ENCODE measurements around the gene TMEM178B.

Gene TMEM178B

DNA sequence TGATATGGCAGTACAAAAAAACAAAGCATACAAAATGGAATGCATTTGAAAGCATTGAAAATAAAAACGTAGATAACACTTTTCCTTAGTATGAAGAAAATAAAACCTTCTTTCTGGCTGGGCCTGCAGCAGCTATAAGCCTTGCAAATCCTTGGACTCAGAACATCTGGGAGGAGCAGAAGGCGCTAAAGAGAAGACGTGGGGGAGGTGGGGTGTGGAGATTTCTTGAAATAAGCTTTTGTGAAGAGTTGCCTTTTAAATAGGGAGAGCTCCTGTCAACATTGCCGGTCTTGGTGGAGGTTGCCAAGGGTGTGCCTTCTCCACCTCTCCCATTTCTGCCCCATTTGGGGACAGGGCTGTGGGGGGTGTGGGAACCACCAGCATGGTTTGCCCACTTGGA, 128.7 kb downstream of the TMEM178B start:
- TF ChIP-seq, protein P1, sequence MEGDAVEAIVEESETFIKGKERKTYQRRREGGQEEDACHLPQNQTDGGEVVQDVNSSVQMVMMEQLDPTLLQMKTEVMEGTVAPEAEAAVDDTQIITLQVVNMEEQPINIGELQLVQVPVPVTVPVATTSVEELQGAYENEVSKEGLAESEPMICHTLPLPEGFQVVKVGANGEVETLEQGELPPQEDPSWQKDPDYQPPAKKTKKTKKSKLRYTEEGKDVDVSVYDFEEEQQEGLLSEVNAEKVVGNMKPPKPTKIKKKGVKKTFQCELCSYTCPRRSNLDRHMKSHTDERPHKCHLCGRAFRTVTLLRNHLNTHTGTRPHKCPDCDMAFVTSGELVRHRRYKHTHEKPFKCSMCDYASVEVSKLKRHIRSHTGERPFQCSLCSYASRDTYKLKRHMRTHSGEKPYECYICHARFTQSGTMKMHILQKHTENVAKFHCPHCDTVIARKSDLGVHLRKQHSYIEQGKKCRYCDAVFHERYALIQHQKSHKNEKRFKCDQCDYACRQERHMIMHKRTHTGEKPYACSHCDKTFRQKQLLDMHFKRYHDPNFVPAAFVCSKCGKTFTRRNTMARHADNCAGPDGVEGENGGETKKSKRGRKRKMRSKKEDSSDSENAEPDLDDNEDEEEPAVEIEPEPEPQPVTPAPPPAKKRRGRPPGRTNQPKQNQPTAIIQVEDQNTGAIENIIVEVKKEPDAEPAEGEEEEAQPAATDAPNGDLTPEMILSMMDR (IDR thresholded peaks at IDR 0.05; ENCODE audit: borderline replicate concordance, control extremely low read depth, extremely low read depth, insufficient read depth, missing control alignments) = no peak
- in situ Hi-C loops (cut with MboI; ENCODE audit: low sequenced_read_pairs, unreplicated experiment) = loop anchor here (25.0 kb wide), 1 partner anchor 390 kb away; no protein-coding TSS in a partner anchor
- no peak for DNase-seq (ENCODE audit: low spot score)

DNA sequence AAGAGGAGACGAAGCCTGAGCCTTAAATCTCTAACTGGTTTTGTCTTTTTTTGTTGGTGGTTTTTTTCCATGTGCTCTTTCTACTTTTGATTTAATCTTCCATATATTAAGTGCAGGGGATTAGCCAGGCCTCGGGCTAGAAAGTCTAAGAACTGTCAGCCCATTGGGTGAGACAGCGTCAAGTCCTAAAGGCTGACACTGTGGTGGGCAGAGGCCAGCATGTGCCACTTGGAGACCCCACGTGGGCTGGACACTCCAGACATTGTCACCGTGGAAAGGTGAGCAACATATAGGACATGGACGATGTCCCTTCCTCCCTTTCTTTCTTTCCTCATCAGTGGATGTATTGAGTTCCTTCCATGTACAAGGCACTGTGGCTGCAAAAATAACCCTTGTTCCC, 129.3 kb downstream of the TMEM178B start:
- no peak for DNase-seq (ENCODE audit: low spot score)
- in situ Hi-C loops (cut with MboI; ENCODE audit: low sequenced_read_pairs, unreplicated experiment) = loop anchor here (25.0 kb wide), 1 partner anchor 391 kb away; no protein-coding TSS in a partner anchor
- TF ChIP-seq, protein P1 (IDR thresholded peaks at IDR 0.05; ENCODE audit: borderline replicate concordance, control extremely low read depth, extremely low read depth, insufficient read depth, missing control alignments) = no peak

DNA sequence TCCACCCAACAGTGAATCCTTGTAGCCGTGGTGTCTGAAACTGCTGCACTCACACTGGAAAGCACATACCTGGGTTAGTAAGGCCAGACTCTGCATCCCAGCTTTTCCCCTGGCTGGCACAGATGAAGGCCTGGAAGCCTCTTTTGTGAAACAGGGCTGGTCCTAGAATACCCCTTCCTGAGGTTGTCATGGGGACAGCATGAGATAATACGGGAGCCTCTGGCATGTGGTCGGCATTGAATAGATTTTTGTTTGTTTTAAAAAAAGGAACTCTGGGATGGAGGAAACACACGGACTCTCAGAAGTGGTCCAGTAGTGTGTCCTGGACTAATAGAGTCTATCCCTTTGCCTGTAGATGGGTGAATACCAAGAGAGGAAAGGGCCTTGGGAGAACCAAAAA, 129.7 kb downstream of the TMEM178B start:
- in situ Hi-C loops (cut with MboI; ENCODE audit: low sequenced_read_pairs, unreplicated experiment) = loop anchor here (25.0 kb wide), 1 partner anchor 391 kb away; no protein-coding TSS in a partner anchor
- no peak for DNase-seq (ENCODE audit: low spot score)
- TF ChIP-seq, protein P1 (IDR thresholded peaks at IDR 0.05; ENCODE audit: borderline replicate concordance, control extremely low read depth, extremely low read depth, insufficient read depth, missing control alignments) = no peak

DNA sequence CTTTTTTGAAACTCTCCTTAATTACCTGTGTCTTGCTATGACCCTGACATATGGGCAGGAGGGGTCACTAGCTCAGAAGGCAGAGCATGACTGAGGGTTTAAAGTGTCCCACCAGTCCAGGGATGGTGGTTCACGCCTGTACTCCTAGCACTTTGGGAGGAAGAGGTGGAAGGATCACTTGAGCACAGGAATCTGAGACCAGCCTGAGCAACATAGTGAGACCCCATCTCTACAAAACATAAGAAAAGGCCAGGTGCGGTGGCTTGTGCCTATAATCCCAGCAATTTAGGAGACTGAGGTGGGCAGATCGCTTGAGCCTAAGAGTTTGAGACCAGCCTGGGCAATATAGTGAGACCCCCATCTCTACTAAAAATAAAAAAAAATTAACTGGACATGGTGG, 133.8 kb downstream of the TMEM178B start:
- in situ Hi-C loops (cut with MboI; ENCODE audit: low sequenced_read_pairs, unreplicated experiment) = loop anchor here (25.0 kb wide), 1 partner anchor 395 kb away; no protein-coding TSS in a partner anchor
- DNase-seq (ENCODE audit: low spot score) = no peak
- TF ChIP-seq, protein P1 (IDR thresholded peaks at IDR 0.05; ENCODE audit: borderline replicate concordance, control extremely low read depth, extremely low read depth, insufficient read depth, missing control alignments) = no peak

DNA sequence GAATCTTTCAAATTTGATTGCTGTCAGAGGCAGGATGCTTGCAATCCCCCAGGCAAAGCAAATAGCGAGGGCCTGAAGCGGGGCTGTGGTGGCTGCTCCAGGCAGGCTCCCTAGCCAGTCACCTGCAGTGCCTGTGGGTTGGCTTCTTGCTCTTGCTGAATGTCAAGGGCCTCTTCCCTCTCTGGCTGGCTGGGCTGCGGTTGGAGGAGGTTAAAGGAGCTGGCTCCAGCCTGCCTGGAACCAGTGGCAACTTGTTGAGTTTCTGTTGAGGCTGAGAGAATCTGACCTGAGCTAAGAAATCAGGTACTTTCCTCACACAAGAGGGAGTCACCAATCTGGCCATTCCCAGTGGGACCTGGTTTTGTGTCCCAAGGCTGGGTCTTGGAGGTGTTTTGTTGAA, 134.7 kb downstream of the TMEM178B start:
- TF ChIP-seq, protein P1 (IDR thresholded peaks at IDR 0.05; ENCODE audit: borderline replicate concordance, control extremely low read depth, extremely low read depth, insufficient read depth, missing control alignments) = no peak
- no peak for DNase-seq (ENCODE audit: low spot score)
- in situ Hi-C loops (cut with MboI; ENCODE audit: low sequenced_read_pairs, unreplicated experiment) = loop anchor here (25.0 kb wide), 1 partner anchor 396 kb away; no protein-coding TSS in a partner anchor

DNA sequence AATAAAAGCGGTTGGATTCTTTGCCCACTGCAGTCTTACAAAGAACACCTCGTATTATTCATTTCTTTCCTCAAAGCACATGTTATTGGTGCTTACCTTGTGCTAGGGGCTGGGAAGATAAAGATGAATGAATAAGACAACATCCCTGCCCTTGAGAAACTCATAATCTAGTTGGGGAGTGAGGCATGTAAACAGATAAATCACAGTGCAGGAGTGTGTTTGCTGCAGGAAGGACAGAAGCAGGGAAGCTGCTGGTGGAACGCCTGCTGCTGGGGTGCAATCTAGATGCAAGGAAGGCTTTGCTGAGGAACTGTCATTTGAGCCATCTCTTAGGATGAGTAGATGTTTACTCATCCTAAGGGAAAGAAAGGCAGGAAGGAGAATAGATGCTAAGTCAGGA, 135.6 kb downstream of the TMEM178B start:
- no peak for DNase-seq (ENCODE audit: low spot score)
- TF ChIP-seq, protein P1 (IDR thresholded peaks at IDR 0.05; ENCODE audit: borderline replicate concordance, control extremely low read depth, extremely low read depth, insufficient read depth, missing control alignments) = no peak
- in situ Hi-C loops (cut with MboI; ENCODE audit: low sequenced_read_pairs, unreplicated experiment) = loop anchor here (25.0 kb wide), 1 partner anchor 397 kb away; no protein-coding TSS in a partner anchor

Measured in GM13976 (cell line).